Astrocyte (in vitro differentiated cells and primary cell): ENCODE results near the gene FBXO48.

Source experiments
- EZH2 ChIP-seq: IDR thresholded peaks from 2 replicates; pipeline ENCODE4 v1.6.1; 2012; ENCODE audit warnings: mild to moderate bottlenecking, low read length, inconsistent platforms; ENCODE audit not compliant: insufficient read depth
- TF ChIP-seq, protein P1 (sequence below): IDR thresholded peaks from 2 replicates; pipeline ENCODE4 v1.5.1; 2011; ENCODE audit warnings: low read depth, mild to moderate bottlenecking, inconsistent platforms, low read length, moderate library complexity; ENCODE audit not compliant: insufficient read depth

DNA sequence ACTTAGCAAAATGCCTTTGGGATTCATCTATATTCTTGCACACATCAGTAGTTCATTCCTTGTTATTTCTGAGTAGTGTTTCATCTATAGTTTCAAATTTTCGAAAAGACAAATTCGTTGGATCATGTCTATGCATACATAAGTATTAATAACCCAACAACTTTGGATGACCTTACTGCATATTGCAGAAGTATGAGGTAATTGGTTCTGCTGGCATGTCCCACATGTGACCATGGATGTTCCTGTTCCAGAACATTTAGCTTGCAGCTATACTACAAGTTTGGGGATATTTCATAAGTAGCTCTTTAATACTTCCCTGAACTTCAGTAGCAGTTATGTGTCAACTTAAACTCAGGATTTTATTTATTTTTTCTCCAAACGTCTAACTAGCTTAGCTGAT is 45.2 kb upstream of the FBXO48 start:
- TF ChIP-seq, protein P1, sequence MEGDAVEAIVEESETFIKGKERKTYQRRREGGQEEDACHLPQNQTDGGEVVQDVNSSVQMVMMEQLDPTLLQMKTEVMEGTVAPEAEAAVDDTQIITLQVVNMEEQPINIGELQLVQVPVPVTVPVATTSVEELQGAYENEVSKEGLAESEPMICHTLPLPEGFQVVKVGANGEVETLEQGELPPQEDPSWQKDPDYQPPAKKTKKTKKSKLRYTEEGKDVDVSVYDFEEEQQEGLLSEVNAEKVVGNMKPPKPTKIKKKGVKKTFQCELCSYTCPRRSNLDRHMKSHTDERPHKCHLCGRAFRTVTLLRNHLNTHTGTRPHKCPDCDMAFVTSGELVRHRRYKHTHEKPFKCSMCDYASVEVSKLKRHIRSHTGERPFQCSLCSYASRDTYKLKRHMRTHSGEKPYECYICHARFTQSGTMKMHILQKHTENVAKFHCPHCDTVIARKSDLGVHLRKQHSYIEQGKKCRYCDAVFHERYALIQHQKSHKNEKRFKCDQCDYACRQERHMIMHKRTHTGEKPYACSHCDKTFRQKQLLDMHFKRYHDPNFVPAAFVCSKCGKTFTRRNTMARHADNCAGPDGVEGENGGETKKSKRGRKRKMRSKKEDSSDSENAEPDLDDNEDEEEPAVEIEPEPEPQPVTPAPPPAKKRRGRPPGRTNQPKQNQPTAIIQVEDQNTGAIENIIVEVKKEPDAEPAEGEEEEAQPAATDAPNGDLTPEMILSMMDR = no peak
- TF ChIP-seq EZH2 = no peak
